Ectodermal cell (in vitro differentiated cells): ENCODE data around the gene RNASE13.

Experiments used
- H3K27ac ChIP-seq: 2 replicates; pipeline ENCODE4 v1.7.0; 2013; ENCODE audit warnings: mild to moderate bottlenecking, low read depth, low read length; ENCODE audit not compliant: insufficient read depth, poor library complexity, severe bottlenecking
- H3K27me3 ChIP-seq: 2 replicates; pipeline ENCODE4 v1.7.0; 2013; ENCODE audit warnings: mild to moderate bottlenecking, low read length; ENCODE audit not compliant: insufficient read depth, control insufficient read depth, poor library complexity, severe bottlenecking
- H3K36me3 ChIP-seq: one replicate; pipeline ENCODE4 v1.7.0; 2013; ENCODE audit warnings: low read length; ENCODE audit not compliant: control insufficient read depth, insufficient read depth
- H3K4me1 ChIP-seq: one replicate; pipeline ENCODE4 v1.7.0; 2013; ENCODE audit warnings: low read length; ENCODE audit not compliant: control insufficient read depth, insufficient read depth
- H3K4me3 ChIP-seq: 2 replicates; pipeline ENCODE4 v1.7.0; 2013; ENCODE audit warnings: low read depth, low read length, control low read depth; ENCODE audit not compliant: insufficient read depth
- H3K9me3 ChIP-seq: 2 replicates; pipeline ENCODE4 v1.7.0; 2013; ENCODE audit warnings: mild to moderate bottlenecking, low read length, moderate library complexity; ENCODE audit not compliant: control insufficient read depth
- WGBS, 2 experiments: methylation state at CpG; one replicate each; pipeline ENCODE4 v1.1.7; 2013; ENCODE audit warnings: missing lambda C conversion rate in 2 of 2; 5-methylcytosine and 5-hydroxymethylcytosine counted together

The RNASE13 gene

DNA sequence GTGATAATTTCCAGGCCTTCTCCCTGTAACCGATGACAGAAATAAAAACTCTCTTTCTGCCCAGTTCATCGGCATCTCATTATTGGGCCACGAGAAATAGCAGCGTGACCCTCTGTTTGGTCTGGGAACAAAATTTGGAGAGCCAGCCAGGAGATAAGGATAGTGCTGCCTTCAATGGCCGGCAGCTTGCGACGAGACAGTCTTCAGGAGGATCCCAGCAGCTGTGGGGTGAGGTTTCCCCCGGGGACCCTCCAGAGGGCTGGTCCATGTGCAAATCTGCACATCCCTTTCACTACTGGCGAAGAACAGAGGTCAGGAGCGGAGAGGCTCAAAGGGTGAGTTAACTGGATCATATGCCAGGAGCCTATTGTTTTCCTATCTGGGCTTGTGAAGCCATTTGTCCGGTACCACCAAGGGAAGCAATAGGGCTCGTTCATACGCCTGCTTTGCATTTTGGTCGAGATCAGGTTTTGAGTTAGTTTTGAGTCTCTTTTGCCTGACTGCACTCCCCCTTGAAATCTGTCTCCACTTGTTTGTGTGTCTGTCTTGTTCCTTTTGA is 30.7 kb downstream of the RNASE13 start:
- Histone ChIP-seq H3K4me3 (no peak overlapping the region), H3K4me1 (peaks cover 6% of the 10 kb centered on the region), H3K36me3 (no peaks in the 10 kb centered on the region), H3K27me3 (no peaks in the 10 kb centered on the region), H3K9me3 (no peaks in the 10 kb centered on the region), H3K27ac (no peak overlapping the region)
- WGBS, 2 experiments: 94% methylated on average over 14 of the region's 14 CpGs

DNA sequence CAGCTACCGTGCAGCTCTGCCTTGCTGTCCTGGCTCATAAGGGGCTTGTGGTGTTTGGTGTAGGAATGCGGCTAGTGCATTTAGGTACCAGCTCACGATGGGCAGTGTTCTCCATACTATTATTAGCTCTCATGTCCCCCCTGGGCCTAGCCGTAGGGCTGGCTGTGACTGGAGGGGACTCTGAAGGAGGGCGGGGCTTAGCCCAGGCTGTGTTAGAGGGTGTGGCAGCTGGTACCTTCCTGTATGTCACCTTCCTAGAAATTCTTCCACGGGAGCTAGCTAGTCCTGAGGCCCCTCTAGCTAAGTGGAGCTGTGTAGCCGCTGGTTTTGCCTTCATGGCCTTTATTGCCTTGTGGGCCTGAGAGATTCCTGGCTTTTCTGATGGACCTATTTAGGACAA is 33.4 kb downstream of the RNASE13 start:
- Histone ChIP-seq H3K36me3 (peaks cover 4% of the 10 kb centered on the region), H3K4me3 (no peak overlapping the region), H3K9me3 (no peaks in the 10 kb centered on the region), H3K27me3 (no peaks in the 10 kb centered on the region), H3K27ac (no peak overlapping the region), H3K4me1 (peaks cover 10% of the 10 kb centered on the region)
- 78 to 81% methylated on average over 7 of the region's 7 CpGs for WGBS, 2 experiments

DNA sequence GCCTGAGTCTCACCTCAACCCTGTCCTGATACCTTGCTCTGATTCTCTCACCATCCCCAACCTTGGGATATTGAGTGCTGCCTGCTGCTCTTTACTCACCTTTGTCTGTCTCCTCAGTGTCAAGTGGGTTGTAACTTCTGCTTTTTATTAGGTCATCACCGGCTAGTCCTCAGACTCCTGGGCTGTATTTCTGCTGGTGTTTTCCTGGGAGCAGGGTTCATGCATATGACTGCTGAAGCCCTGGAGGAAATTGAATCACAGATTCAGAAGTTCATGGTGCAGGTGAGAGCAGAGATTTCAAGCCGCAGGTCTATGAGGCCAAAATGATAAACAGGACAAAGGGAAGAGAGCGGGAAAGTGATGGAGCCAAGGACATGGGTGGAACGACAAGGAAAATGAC is 35.0 kb downstream of the RNASE13 start:
- H3K27ac ChIP-seq: no peak overlapping the region
- no peak overlapping the region for H3K4me3 ChIP-seq
- H3K4me1 ChIP-seq: peaks cover 10% of the 10 kb centered on the region
- H3K36me3 ChIP-seq: peaks cover 19% of the 10 kb centered on the region
- WGBS, 2 experiments: 93 to 94% methylated on average over 4 of the region's 4 CpGs
- no peaks in the 10 kb centered on the region for H3K27me3 ChIP-seq
- H3K9me3 ChIP-seq: no peaks in the 10 kb centered on the region

DNA sequence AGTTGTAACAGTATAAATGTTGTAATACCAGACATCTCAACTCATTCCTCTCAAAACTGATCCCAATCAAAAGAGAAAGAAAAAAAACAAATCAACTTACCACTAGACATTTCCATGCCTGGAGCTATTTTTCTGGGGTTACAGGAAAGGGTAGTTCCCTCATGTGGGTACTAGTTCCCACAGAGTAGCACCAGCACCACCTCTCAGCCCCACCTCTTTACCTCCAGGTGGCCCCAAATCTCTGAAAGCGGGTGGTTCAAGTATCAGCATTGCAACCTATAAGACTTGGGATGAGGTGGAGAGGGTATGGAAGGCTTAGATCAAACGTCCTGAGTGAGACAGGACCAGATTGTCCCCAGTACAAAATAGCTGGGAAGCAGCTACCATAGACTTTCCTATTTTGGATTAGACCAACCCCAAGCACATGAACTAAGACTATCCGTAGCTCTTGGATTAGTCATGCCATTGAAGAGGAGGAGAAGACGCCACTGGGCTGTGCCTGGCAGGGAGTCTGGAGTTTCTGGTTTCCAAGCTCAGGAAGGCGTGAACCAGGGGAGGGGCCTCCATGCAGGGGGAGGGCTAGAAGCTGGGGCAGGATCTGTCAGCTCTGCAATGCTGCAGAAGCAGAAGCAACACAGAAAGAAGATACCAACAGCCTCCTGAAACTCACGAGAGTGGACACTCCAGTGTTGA is 35.8 kb downstream of the RNASE13 start, which contains the start of gene SLC39A2:
Gene SLC39A2 (plus strand): TSS at position 620 of the 693 bp plus-strand sequence. CDS start 154 bp downstream, outside the sequence.
- 28 to 31% methylated on average over 6 of the region's 6 CpGs for WGBS, 2 experiments
- Histone ChIP-seq H3K9me3 (no peaks in the 10 kb centered on the region), H3K27ac (no peak within 1 kb of the TSS), H3K36me3 (peaks cover 25% of the 10 kb centered on the region), H3K4me1 (peaks cover 10% of the 10 kb centered on the region), H3K27me3 (no peaks in the 10 kb centered on the region), H3K4me3 (no peak within 1 kb of the TSS)

DNA sequence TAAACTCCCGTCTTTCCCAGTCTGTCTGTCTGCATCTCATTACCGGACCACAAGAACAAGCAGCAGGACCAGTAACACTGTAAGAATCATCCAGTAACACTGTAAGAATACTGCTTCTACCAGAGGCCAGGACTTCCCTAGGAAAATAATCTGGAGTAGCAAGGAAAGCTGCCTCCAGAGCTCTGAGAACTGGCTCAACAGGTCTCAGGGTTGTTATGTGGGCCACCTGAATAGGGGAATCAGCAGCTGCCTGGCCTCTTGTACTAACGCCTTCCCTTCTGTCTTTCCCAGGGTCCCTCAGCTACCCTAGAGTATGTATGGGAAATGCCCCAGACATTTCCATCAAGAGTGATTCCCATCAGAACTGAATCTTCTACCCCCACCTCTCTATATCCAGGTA is 36.5 kb downstream of the RNASE13 start:
- WGBS, 2 experiments: 82 to 86% methylated on average over 3 of the region's 3 CpGs
- no peak overlapping the region for H3K27ac ChIP-seq

DNA sequence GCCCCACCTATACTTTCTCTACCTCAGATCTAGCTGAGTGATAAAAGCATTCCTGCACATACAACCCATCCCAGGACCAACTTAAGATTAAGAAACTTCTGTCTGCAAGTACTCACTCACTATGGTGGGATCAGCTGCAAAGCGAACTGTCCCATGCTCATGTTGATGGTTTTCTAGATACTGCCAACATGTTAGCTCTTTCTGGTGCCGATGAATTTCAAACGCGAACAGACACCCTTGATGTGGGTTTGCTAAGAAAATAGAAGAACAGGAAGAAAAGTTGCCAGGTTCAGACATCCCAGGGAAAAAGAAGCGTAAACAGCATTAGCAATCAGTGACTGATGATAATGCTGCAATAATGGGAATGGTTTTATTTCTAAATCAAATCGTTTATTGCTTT is 37.0 kb downstream of the RNASE13 start:
- Histone ChIP-seq H3K9me3 (no peaks in the 10 kb centered on the region), H3K27ac (no peak overlapping the region), H3K36me3 (peaks cover 32% of the 10 kb centered on the region), H3K4me3 (no peak overlapping the region), H3K27me3 (no peaks in the 10 kb centered on the region), H3K4me1 (peaks cover 10% of the 10 kb centered on the region)
- WGBS, 2 experiments: 93% methylated on average over 5 of the region's 6 CpGs

More for the DNA sequence above, 36.5 kb downstream of the RNASE13 start:
- Histone ChIP-seq H3K9me3 (no peaks in the 10 kb centered on the region), H3K36me3 (peaks cover 28% of the 10 kb centered on the region), H3K4me1 (peaks cover 10% of the 10 kb centered on the region), H3K4me3 (no peak overlapping the region), H3K27me3 (no peaks in the 10 kb centered on the region)

DNA sequence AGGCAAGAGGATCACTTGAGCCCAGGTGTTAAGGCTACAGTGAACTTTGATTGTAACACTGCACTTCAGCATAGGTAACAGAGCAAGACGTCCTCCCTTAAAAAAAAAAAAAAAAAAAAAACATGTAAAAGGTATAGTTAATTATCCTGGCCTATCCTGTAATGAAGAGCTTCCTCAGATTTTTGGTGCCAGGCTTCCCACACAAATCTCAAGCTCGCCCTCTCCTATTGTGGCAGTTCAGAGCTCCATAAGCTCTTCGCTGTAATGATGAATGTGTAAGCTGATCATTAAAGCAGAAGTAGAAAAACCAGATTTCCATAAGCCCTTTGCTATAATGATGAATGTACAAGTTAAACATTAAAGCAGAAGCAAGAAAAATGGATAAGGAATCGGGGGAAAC is 37.5 kb downstream of the RNASE13 start:
- Histone ChIP-seq H3K4me1 (peaks cover 10% of the 10 kb centered on the region), H3K36me3 (peaks cover 36% of the 10 kb centered on the region), H3K27ac (no peak overlapping the region), H3K27me3 (no peaks in the 10 kb centered on the region), H3K9me3 (no peaks in the 10 kb centered on the region), H3K4me3 (no peak overlapping the region)
- 94 to 98% methylated on average over 3 of the region's 4 CpGs for WGBS, 2 experiments

DNA sequence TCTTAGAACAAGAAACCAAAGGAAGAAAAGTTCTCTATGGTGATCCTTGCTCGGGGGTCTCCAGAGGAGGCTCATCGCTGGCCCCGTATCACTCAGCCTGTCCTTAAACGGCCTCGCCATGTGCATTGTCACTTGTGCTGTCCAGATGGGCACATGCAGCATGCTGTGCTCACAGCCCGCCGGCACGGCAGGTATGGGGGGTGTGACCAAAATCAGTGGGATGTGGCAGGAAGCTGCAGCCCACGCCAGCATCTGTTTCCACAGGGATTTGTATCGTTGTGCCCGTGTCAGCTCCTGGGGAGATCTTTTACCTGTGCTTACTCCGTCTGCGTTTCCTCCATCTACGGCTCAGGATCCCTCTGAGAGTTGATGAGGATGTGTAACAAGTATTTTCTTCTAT is 38.1 kb downstream of the RNASE13 start:
- 95 to 96% methylated on average over 14 of the region's 14 CpGs for WGBS, 2 experiments
- H3K4me1 ChIP-seq: peaks cover 10% of the 10 kb centered on the region
- no peak overlapping the region for H3K4me3 ChIP-seq
- no peak overlapping the region for H3K27ac ChIP-seq
- peaks cover 39% of the 10 kb centered on the region for H3K36me3 ChIP-seq
- H3K27me3 ChIP-seq: no peaks in the 10 kb centered on the region
- no peaks in the 10 kb centered on the region for H3K9me3 ChIP-seq

DNA sequence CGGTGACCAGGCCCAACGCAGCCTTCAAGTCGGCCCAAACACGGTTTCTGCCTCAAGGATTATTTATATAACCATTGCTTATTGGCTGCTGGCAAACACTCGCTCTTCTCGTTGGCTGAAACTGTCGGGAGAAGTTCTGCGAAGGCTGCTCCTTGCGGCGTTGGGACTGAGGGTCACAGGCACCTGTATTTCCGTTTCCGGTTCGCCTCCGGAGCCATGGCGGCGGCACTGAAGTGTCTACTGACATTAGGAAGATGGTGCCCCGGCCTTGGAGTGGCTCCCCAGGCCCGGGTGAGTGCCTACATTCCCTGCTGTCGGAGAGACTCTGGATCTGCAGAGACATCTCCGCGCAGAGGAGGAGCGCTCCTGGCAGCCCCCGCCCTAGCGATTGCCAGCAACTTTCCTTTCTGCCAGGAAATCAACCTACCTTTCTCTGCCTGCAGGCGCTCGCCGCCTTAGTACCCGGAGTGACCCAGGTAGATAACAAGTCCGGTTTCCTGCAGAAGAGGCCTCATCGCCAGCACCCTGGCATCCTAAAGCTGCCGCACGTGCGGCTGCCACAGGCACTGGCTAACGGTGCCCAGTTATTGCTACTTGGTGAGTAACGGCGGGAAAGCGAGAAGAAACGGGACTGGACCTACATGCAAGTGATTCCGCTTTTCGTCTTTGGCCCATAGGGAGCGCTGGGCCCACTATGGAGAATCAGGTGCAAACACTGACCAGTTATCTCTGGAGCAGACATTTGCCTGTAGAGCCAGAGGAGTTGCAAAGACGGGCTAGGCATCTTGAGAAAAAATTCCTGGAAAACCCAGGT is 44.6 kb downstream of the RNASE13 start, which contains the start of gene METTL17:
Gene METTL17 (plus strand): TSS at position 194 of the 814 bp plus-strand sequence. CDS start 23 bp downstream, at position 217.
- no peaks in the 10 kb centered on the region for H3K27me3 ChIP-seq
- WGBS, 2 experiments: 0% methylated on average over 42 of the region's 42 CpGs
- no peaks in the 10 kb centered on the region for H3K9me3 ChIP-seq
- H3K36me3 ChIP-seq: peaks cover 24% of the 10 kb centered on the region
- peaks cover 5% of the 10 kb centered on the region for H3K4me1 ChIP-seq
- H3K4me3 ChIP-seq: peak within 1 kb of the TSS; percentile 100
- H3K27ac ChIP-seq: peak within 1 kb of the TSS; percentile 69

DNA sequence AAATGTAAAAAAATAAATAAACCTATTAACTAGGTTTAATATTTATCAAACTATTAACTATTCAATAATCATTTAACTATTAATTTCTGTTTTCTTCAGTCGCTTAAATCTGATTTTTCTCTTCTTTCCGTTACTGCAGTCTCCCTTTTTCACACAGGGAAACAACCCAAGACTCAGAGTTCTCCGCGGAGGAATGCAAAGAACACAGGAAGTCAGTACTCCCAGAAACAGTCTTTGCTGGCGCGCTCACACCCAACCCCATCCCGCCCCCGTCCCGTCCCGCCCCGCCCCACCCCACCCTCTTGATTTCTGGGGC is 45.2 kb downstream of the RNASE13 start:
- Histone ChIP-seq H3K27me3 (no peaks in the 10 kb centered on the region), H3K27ac (peak overlapping the region; percentile 36), H3K4me1 (peaks cover 5% of the 10 kb centered on the region), H3K4me3 (peak overlapping the region; percentile 100), H3K36me3 (peaks cover 18% of the 10 kb centered on the region), H3K9me3 (no peaks in the 10 kb centered on the region)
- WGBS, 2 experiments: 0 to 3% methylated on average over 7 to 8 of the region's 11 CpGs
